CD14-positive monocyte (primary cell): ENCODE results near the gene NFE2. TPM values are rescaled to one million over a fixed set of nuclear protein-coding genes. Genes with fewer than 3 reads are reported as not detected.
A peak's percentile ranks its signal among the peaks of the same experiment; 100 is the strongest.
"Not testable (repeated sequence)": the region's sequence is repeated elsewhere in the genome, so short reads cannot be mapped to it uniquely, and the experiment has no call there.

Source experiments
- DNase-seq, 3 donors: peaks; one replicate each; pipeline ENCODE4 v3.0.0-alpha.2; 2011 to 2022
- H2AFZ ChIP-seq: 2 replicates; pipeline ENCODE4 v1.6.0; 2012; ENCODE audit warnings: mild to moderate bottlenecking, low read depth, low read length, inconsistent platforms; ENCODE audit not compliant: insufficient read depth, poor library complexity, severe bottlenecking
- H3K27ac ChIP-seq, 2 donors: 1 replicate in 1 of 2; 2 replicates in 1 of 2; pipeline ENCODE4 v1.5.1; 2012 to 2013; ENCODE audit warnings: low read length in 2 of 2, control low read depth in 1 of 2, inconsistent platforms in 1 of 2, low read depth in 1 of 2, mild to moderate bottlenecking in 1 of 2
- H3K27me3 ChIP-seq, 2 donors: one replicate each; pipeline versions ENCODE4 v1.6.0 to v1.6.1; 2011 to 2013; ENCODE audit warnings: low read length in 2 of 2; ENCODE audit not compliant: control insufficient read depth in 2 of 2, insufficient read depth in 2 of 2
- H3K36me3 ChIP-seq, 2 donors: replicated peaks in 1 of 2; 1 replicate in 1 of 2; 2 replicates in 1 of 2; pipeline versions ENCODE4 v1.5.1 to v1.6.1; 2012 to 2013; ENCODE audit warnings: low read length in 2 of 2, control low read depth in 1 of 2, inconsistent platforms in 1 of 2, mild to moderate bottlenecking in 1 of 2; ENCODE audit not compliant: insufficient read depth in 2 of 2, control insufficient read depth in 1 of 2
- H3K4me1 ChIP-seq, 2 donors: 1 replicate in 1 of 2; 2 replicates in 1 of 2; pipeline versions ENCODE4 v1.5.1 to v1.6.1; 2012 to 2013; ENCODE audit warnings: low read length in 2 of 2, control low read depth in 1 of 2, inconsistent platforms in 1 of 2, mild to moderate bottlenecking in 1 of 2, moderate library complexity in 1 of 2; ENCODE audit not compliant: insufficient read depth in 2 of 2, control insufficient read depth in 1 of 2
- H3K4me2 ChIP-seq: replicated peaks from 2 replicates; pipeline ENCODE3; 2012; ENCODE audit warnings: low read length, moderate library complexity, mild to moderate bottlenecking; ENCODE audit not compliant: poor library complexity, severe bottlenecking; ENCODE audit errors: extremely low read depth
- H3K4me3 ChIP-seq, 3 experiments: fragments of 200-600 bp in 1 of 3; sonication (generic) in 1 of 3; replicated peaks in 1 of 3; 1 replicate in 2 of 3; 2 replicates in 1 of 3; pipeline ENCODE4 v1.5.1; 2011 to 2013; ENCODE audit warnings: low read length in 3 of 3, mild to moderate bottlenecking in 3 of 3, control low read depth in 2 of 3, low read depth in 2 of 3, inconsistent platforms in 1 of 3, moderate library complexity in 1 of 3
- H3K79me2 ChIP-seq: 2 replicates; pipeline ENCODE4 v1.6.0; 2012; ENCODE audit warnings: mild to moderate bottlenecking, control low read depth, inconsistent platforms, low read length, moderate library complexity; ENCODE audit not compliant: insufficient read depth
- H3K9ac ChIP-seq: 2 replicates; pipeline ENCODE4 v1.6.0; 2017; ENCODE audit warnings: low read length, mild to moderate bottlenecking; ENCODE audit not compliant: insufficient read depth, poor library complexity, severe bottlenecking
- H3K9me3 ChIP-seq, 2 donors: replicated peaks in 1 of 2; 1 replicate in 1 of 2; 2 replicates in 1 of 2; pipeline versions ENCODE4 v1.5.1 to v1.6.1; 2012 to 2013; ENCODE audit warnings: low read length in 2 of 2, control low read depth in 1 of 2; ENCODE audit not compliant: control insufficient read depth in 1 of 2, insufficient read depth in 1 of 2
- H4K20me1 ChIP-seq: 2 replicates; pipeline ENCODE4 v1.6.0; 2012; ENCODE audit warnings: mild to moderate bottlenecking, low read length, control low read depth, moderate library complexity; ENCODE audit not compliant: insufficient read depth
- H3K27ac Mint-ChIP-seq, 7 donors: one replicate each; pipeline ENCODE4 v1.8.0; 2020; ENCODE audit warnings: mild to moderate bottlenecking in 7 of 7, mixed read lengths in 7 of 7, moderate library complexity in 6 of 7, inconsistent platforms in 2 of 7
- H3K27me3 Mint-ChIP-seq, 3 donors: one replicate each; pipeline ENCODE4 v1.8.0; 2021 to 2022; ENCODE audit warnings: low read depth in 3 of 3, mild to moderate bottlenecking in 3 of 3, mixed read lengths in 3 of 3, moderate library complexity in 3 of 3, inconsistent platforms in 1 of 3
- H3K36me3 Mint-ChIP-seq, 2 donors: one replicate each; pipeline ENCODE4 v1.8.0; 2020; ENCODE audit warnings: mixed read lengths in 2 of 2, inconsistent platforms in 1 of 2, mild to moderate bottlenecking in 1 of 2
- H3K4me1 Mint-ChIP-seq: one replicate; pipeline ENCODE4 v1.8.0; 2020; ENCODE audit warnings: mild to moderate bottlenecking, mixed read lengths
- H3K4me3 Mint-ChIP-seq, 2 donors: one replicate each; pipeline ENCODE4 v1.8.0; 2020; ENCODE audit warnings: mild to moderate bottlenecking in 2 of 2, mixed read lengths in 2 of 2, moderate library complexity in 1 of 2
- H3K9me3 Mint-ChIP-seq, 7 donors: one replicate each; pipeline ENCODE4 v1.8.0; 2020 to 2022; ENCODE audit warnings: mixed read lengths in 7 of 7, mild to moderate bottlenecking in 6 of 7, moderate library complexity in 6 of 7, inconsistent platforms in 2 of 7
- WGBS: methylation state at CpG from one replicate; pipeline ENCODE4 v1.1.5; 2013; ENCODE audit warnings: missing lambda C conversion rate; ENCODE audit not compliant: insufficient coverage; 5-methylcytosine and 5-hydroxymethylcytosine counted together
- intact Hi-C, 2 donors: fragments of 100-400 bp; cut with micrococcal nuclease; formaldehyde crosslinking; loops; one replicate each; pipeline versions ENCODE4 v1.15.0 to v1.15.1; 2023
- polyA plus RNA-seq, 3 donors: library from polyadenylated mRNA; depleted of rRNA in 1 of 3; unstranded in 2 of 3; stranded (reverse) in 1 of 3; fragments of 300-500 nt in 2 of 3; fragments of >200 nt in 1 of 3; fragmentation: Illumina TruSeq in 2 of 3; gene quantifications; 1 replicate in 2 of 3; 2 replicates in 1 of 3; pipeline ENCODE4 v1.2.3, GENCODE V29; 2012 to 2021
- TF ChIP-seq, protein P1 (sequence below): fragments of 200-600 bp; IDR thresholded peaks from one replicate; pipeline ENCODE4 v1.8.0; 2022; ENCODE audit warnings: antibody characterized with exemption, mild to moderate bottlenecking

Gene NFE2
- polyA plus RNA-seq, 3 donors = 79.5 to 157 (median 95.6) TPM

DNA sequence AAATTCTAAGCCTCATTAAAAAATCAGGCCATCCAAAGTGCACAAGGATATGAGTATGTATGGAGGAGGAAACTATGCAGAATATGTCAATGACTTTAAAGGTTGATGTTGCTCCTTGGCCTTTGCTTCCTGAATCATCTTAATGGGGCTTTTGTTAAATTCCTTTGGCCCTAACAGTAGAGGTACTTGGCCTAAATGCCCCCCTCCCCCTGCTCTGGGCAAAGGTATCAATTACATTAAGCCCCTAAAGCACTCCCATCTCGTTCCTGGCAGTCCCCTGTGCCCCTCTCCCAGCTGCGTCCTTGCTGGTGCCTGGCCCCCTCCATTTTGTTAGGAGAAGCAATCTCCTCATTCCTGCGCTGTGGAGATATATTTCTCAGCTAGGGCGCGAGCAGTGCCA, 28.9 kb upstream of the NFE2 start:
- no peak overlapping the region for H3K9ac ChIP-seq
- TF ChIP-seq, protein P1, sequence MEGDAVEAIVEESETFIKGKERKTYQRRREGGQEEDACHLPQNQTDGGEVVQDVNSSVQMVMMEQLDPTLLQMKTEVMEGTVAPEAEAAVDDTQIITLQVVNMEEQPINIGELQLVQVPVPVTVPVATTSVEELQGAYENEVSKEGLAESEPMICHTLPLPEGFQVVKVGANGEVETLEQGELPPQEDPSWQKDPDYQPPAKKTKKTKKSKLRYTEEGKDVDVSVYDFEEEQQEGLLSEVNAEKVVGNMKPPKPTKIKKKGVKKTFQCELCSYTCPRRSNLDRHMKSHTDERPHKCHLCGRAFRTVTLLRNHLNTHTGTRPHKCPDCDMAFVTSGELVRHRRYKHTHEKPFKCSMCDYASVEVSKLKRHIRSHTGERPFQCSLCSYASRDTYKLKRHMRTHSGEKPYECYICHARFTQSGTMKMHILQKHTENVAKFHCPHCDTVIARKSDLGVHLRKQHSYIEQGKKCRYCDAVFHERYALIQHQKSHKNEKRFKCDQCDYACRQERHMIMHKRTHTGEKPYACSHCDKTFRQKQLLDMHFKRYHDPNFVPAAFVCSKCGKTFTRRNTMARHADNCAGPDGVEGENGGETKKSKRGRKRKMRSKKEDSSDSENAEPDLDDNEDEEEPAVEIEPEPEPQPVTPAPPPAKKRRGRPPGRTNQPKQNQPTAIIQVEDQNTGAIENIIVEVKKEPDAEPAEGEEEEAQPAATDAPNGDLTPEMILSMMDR = no peak
- no peak overlapping the region for H2AFZ ChIP-seq
- H3K4me1 Mint-ChIP-seq = peaks cover 64% of the 10 kb centered on the region
- H3K4me1 ChIP-seq = peaks cover 65 to 75% of the 10 kb centered on the region in 2 donors
- H4K20me1 ChIP-seq = peaks cover 3% of the 10 kb centered on the region
- no peak overlapping the region for H3K4me3 Mint-ChIP-seq
- H3K36me3 Mint-ChIP-seq = peaks cover 0 to 11% of the 10 kb centered on the region in 2 donors
- no peak overlapping the region for H3K4me2 ChIP-seq
- peak overlapping the region in 6 of 7 donors; percentile 9 to 79 (median 54) for H3K27ac Mint-ChIP-seq
- H3K79me2 ChIP-seq = peaks cover 90% of the 10 kb centered on the region
- no peaks in the 10 kb centered on the region for H3K27me3 ChIP-seq
- H3K4me3 ChIP-seq = no peak overlapping the region
- peak overlapping the region; percentile 23 to 76 for H3K27ac ChIP-seq
- no peaks in the 10 kb centered on the region for H3K9me3 Mint-ChIP-seq
- H3K27me3 Mint-ChIP-seq = no peaks in the 10 kb centered on the region
- no peak for DNase-seq
- no peaks in the 10 kb centered on the region for H3K36me3 ChIP-seq
- intact Hi-C loops = loop anchor here (2.0 to 10.0 kb wide), 4 partner anchors 29 to 55 kb away; partner anchors contain the start of gene NFE2 (in 1 of the 2)
- H3K9me3 ChIP-seq = no peaks in the 10 kb centered on the region
- 100% methylated on average over 1 of the region's 5 CpGs for WGBS

DNA sequence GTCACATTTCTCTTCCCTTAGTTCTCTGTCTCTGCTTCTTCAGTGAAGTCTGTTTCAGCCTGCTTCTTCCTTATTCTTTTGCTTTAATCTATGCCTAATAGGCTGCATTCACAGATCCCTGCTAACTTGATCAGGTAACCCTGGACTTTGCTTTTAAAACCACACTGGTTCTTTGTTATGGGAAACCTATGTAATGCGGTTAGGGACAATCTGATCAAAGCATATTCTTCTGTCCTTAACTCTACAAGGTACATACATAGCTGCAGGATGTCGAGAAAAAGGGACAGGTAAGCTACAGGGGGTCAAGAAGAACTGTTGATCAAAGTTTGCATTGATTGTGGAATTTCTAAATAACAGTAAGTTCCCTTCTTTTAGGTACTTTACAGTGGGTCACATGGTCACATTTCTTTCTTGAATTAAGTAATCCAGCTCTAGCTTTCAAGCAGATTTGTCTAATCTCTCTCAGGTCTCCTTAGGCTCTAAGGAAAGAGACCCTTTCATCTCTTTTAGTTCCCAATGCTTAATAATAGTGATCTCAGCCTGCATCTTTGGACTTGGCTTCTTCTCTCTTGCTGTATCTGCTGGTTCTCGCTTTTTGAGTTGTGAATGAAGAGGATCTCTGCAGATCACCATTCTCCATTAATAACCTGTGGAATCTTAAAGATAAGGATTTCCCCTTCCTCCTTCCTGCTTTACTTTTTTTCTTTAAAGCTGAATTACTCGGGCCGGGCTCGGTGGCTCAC, 28.0 kb upstream of the NFE2 start:
- Histone ChIP-seq H3K9ac (peak overlapping the region; percentile 15), H3K36me3 (no peaks in the 10 kb centered on the region), H4K20me1 (peaks cover 3% of the 10 kb centered on the region), H2AFZ (peak overlapping the region; percentile 45), H3K4me3 (peak overlapping the region in 1 of 3 experiments; percentile 55), H3K9me3 (no peaks in the 10 kb centered on the region), H3K4me2 (peak overlapping the region; percentile 31), H3K27me3 (no peaks in the 10 kb centered on the region), H3K79me2 (peaks cover 89% of the 10 kb centered on the region), H3K27ac (peak overlapping the region; percentile 51 to 77), H3K4me1 (peaks cover 73 to 84% of the 10 kb centered on the region in 2 donors)
- Mint-ChIP-seq H3K27ac (peak overlapping the region; percentile 81 to 94 (median 87)), H3K4me3 (peak overlapping the region; percentile 61 to 77), H3K27me3 (no peaks in the 10 kb centered on the region), H3K36me3 (peaks cover 0 to 4% of the 10 kb centered on the region in 2 donors), H3K4me1 (peaks cover 72% of the 10 kb centered on the region), H3K9me3 (no peaks in the 10 kb centered on the region)
- TF ChIP-seq, protein P1 = no peak
- DNase-seq = peak in 1 of 3 donors; percentile 43
- intact Hi-C loops = loop anchor here (2.0 to 10.0 kb wide), 3 partner anchors 28 to 54 kb away; partner anchors contain the start of gene NFE2 (in 1 of the 2)
- WGBS = 100% methylated on average over 1 of the region's 6 CpGs

DNA sequence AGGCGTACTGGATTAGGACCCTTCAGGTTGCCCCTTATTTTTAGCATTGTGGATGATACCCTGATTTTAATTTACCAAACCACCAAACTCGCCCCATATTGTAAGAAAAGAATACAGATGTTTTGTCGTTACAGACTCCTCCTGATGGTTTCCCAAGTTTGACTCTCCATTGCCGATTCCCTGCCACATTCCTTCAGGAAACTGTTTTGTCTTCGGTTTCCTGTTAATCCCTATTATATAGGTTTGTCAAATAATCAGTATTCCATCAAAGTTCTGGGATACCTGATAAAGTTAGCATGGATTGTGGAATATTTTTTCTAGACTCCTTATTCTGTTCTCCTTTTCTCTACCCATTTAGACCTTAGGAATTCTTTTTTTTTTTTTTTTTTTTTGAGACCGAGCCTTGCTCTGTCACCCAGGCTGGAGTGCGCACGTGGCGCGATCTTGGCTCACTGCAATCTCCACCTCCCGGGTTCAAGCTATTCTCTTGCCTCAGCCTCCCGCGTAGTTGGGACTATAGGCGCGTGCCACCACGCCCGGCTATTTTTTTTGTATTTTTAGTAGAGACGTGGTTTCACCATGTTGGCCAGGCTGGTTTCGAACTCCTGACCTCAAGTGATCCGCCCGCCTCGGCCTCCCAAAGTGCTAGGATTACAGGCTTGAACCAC, 24.8 kb upstream of the NFE2 start:
- H3K9me3 ChIP-seq, DNase-seq, H3K9me3 Mint-ChIP-seq, H3K36me3 ChIP-seq, H4K20me1 ChIP-seq, H3K27me3 Mint-ChIP-seq, H3K27me3 ChIP-seq, H3K36me3 Mint-ChIP-seq: not testable (repeated sequence)
- H3K27ac ChIP-seq = peak overlapping the region; percentile 67 to 83
- Mint-ChIP-seq H3K27ac (peak overlapping the region; percentile 98 to 99 (median 99)), H3K4me1 (peaks cover 63% of the 10 kb centered on the region), H3K4me3 (peak overlapping the region; percentile 95 to 99)
- peak overlapping the region; percentile 73 for H3K9ac ChIP-seq
- H3K79me2 ChIP-seq = peaks cover 61% of the 10 kb centered on the region
- peak overlapping the region; percentile 50 to 96 (median 79) for H3K4me3 ChIP-seq
- H3K4me2 ChIP-seq = peak overlapping the region; percentile 73
- peaks cover 55 to 75% of the 10 kb centered on the region in 2 donors for H3K4me1 ChIP-seq
- WGBS = no CpG with 5 or more reads among the region's 22 CpGs
- intact Hi-C loops = loop anchor here (5.0 to 10.0 kb wide), 2 partner anchors 42 to 51 kb away; no protein-coding TSS in a partner anchor
- H2AFZ ChIP-seq = peak overlapping the region; percentile 77
